ENCODE results near the gene LLGL1.

GRCh38 chr17:18203308-18203707 is 22.1 kb upstream of the LLGL1 start:
- TF ChIP-seq CTCF (IDR thresholded peaks at IDR 0.05): no peak
- TF ChIP-seq POLR2A (IDR thresholded peaks at IDR 0.05): no peak
